Measurements from ENCODE around the gene NCF4.

- no peak for TF ChIP-seq POLR2A (IDR thresholded peaks at IDR 0.05; ENCODE audit: low read depth, low read length)
- no peak for TF ChIP-seq POLR2AphosphoS5 (IDR thresholded peaks at IDR 0.05; ENCODE audit: low read depth, low read length)
Measured at GRCh38 chr22:36898690-36899089, 37.9 kb downstream of the NCF4 start.
